HepG2 (cell line): ENCODE data around the gene ZNF37A. TPM values are rescaled to one million over a fixed set of nuclear protein-coding genes. Genes with fewer than 3 reads are reported as not detected.

Experiments
- GPN1 ChIP-seq: sonication (generic); formaldehyde crosslinking; IDR thresholded peaks from 2 replicates; pipeline ENCODE4 v1.5.1; 2020; ENCODE audit warnings: missing genetic modification reagents, borderline replicate concordance
- HMG20B ChIP-seq: conservative IDR thresholded peaks from 2 replicates; pipeline ENCODE4 v1.6.1; 2016; ENCODE audit warnings: missing genetic modification reagents, missing compliant biosample characterization
- KDM2A ChIP-seq: sonication (generic); formaldehyde crosslinking; IDR thresholded peaks from 2 replicates; pipeline ENCODE4 v1.4.0; 2020; ENCODE audit warnings: low read depth, missing genetic modification reagents, borderline replicate concordance
- MNT ChIP-seq: fragments of 450-650 bp; IDR thresholded peaks from 2 replicates; pipeline ENCODE4 v1.6.1; 2016
- MTERF4 ChIP-seq: sonication (generic); formaldehyde crosslinking; IDR thresholded peaks from 2 replicates; pipeline ENCODE4 v1.8.0; 2023; ENCODE audit warnings: mild to moderate bottlenecking, missing genetic modification reagents
- NFYC ChIP-seq: IDR thresholded peaks from 2 replicates; pipeline ENCODE4 v1.6.1; 2016; ENCODE audit warnings: missing genetic modification reagents, missing compliant biosample characterization
- REST ChIP-seq, 2 experiments: IDR thresholded peaks; 2 replicates each; pipeline ENCODE4 v1.6.1; 2011 to 2012; ENCODE audit warnings: low read length in 2 of 2, borderline replicate concordance in 1 of 2, low read depth in 1 of 2, mild to moderate bottlenecking in 1 of 2, moderate library complexity in 1 of 2
- SNAPC5 ChIP-seq: sonication (generic); formaldehyde crosslinking; IDR thresholded peaks from 2 replicates; pipeline ENCODE4 v1.8.1; 2023; ENCODE audit warnings: mild to moderate bottlenecking, missing genetic modification reagents, borderline replicate concordance
- TARDBP ChIP-seq: sonication (generic); formaldehyde crosslinking; IDR thresholded peaks from 2 replicates; pipeline ENCODE4 v1.8.0; 2022; ENCODE audit warnings: mild to moderate bottlenecking, missing genetic modification reagents
- USF2 ChIP-seq, 2 experiments: sonication (generic) in 1 of 2; formaldehyde crosslinking in 1 of 2; IDR thresholded peaks; 2 replicates each; pipeline versions ENCODE4 v1.5.1 to v1.6.1; 2011 to 2020; ENCODE audit warnings: borderline replicate concordance in 1 of 2, low read depth in 1 of 2, low read length in 1 of 2, mild to moderate bottlenecking in 1 of 2, missing genetic modification reagents in 1 of 2, moderate library complexity in 1 of 2
- ZBTB46 ChIP-seq: sonication (generic); formaldehyde crosslinking; IDR thresholded peaks from 2 replicates; pipeline ENCODE4 v1.4.0; 2020; ENCODE audit warnings: mild to moderate bottlenecking, missing genetic modification reagents, borderline replicate concordance
- ZHX1 ChIP-seq: sonication (generic); formaldehyde crosslinking; IDR thresholded peaks from 2 replicates; pipeline ENCODE4 v1.8.1; 2022; ENCODE audit warnings: low read depth, mild to moderate bottlenecking, missing genetic modification reagents
- ZNF446 ChIP-seq: sonication (generic); formaldehyde crosslinking; IDR thresholded peaks from 2 replicates; pipeline ENCODE4 v1.5.0; 2020; ENCODE audit warnings: mild to moderate bottlenecking, missing genetic modification reagents
- polyA plus RNA-seq, 8 experiments: library from polyadenylated mRNA; depleted of rRNA in 3 of 8; stranded (reverse) in 7 of 8; unstranded in 1 of 8; fragments of >200 nt; fragmentation: Illumina TruSeq in 4 of 8; extraction: Trizol in 4 of 8; gene quantifications; 2 replicates each; pipeline versions ENCODE4 v1.2.1 to v1.2.3, GENCODE V29; 2011 to 2016; ENCODE audit warnings: low read depth in 4 of 8, missing spikeins in 1 of 8, mixed read lengths in 1 of 8; ENCODE audit not compliant: insufficient read depth in 1 of 8
- total RNA-seq, 5 experiments: library from RNA; depleted of rRNA; stranded (reverse); fragments of >200 nt; fragmentation: Illumina TruSeq; extraction: Trizol; gene quantifications; 2 replicates each; pipeline ENCODE4 v1.2.3, GENCODE V29; 2016; ENCODE audit warnings: low read depth in 1 of 5

Gene ZNF37A
- total and polyA plus RNA-seq, 2 of the 13 experiments (the other 11 are each of a cell fraction or from before 2014, with no cell fraction given), result 8.0 to 12.6 TPM

- TF ChIP-seq NFYC (CRISPR knock-in tag) (peak; percentile 18; the same call in 1 of the 2 replicates), USF2 (IDR thresholded peaks at IDR 0.05; ENCODE audit: low read depth, low read length) (no peak), USF2 (CRISPR knock-in tag; IDR thresholded peaks at IDR 0.05; ENCODE audit: borderline replicate concordance) (peak; percentile 36; the same call in 1 of the 2 replicates), ZBTB46 (CRISPR knock-in tag) (no peak), TARDBP (CRISPR knock-in tag) (no peak; the same call in 1 of the 2 replicates), GPN1 (no peak), REST (IDR thresholded peaks at IDR 0.05; ENCODE audit: borderline replicate concordance in 1 of 2, low read depth in 1 of 2, low read length in 2 of 2) (no peak), HMG20B (CRISPR knock-in tag) (no peak), ZHX1 (CRISPR knock-in tag) (no peak), SNAPC5 (CRISPR knock-in tag) (no peak), MTERF4 (CRISPR knock-in tag) (no peak), ZNF446 (CRISPR knock-in tag) (no peak), MNT (no peak), KDM2A (CRISPR knock-in tag) (peak; percentile 79)
Observed at GRCh38 chr10:38094158-38094926, at the start of gene ZNF37A (continued).
